Type B pancreatic cell (in vitro differentiated cells): ENCODE measurements around the gene SLFN12L. TPM values are rescaled to one million over a fixed set of nuclear protein-coding genes. Genes with fewer than 3 reads are reported as not detected.
"Not testable (repeated sequence)": the region's sequence is repeated elsewhere in the genome, so short reads cannot be mapped to it uniquely, and the experiment has no call there.

ENCODE experiments used
- DNase-seq: peaks from one replicate; pipeline ENCODE4 v3.0.0; 2021; ENCODE audit warnings: mixed read lengths; ENCODE audit not compliant: unreplicated experiment; ENCODE audit errors: extremely low spot score
- H3K27ac Mint-ChIP-seq: 2 replicates; pipeline ENCODE4 v1.8.0; 2021; ENCODE audit warnings: mild to moderate bottlenecking, mixed read lengths
- H3K27me3 Mint-ChIP-seq: 2 replicates; pipeline ENCODE4 v1.8.0; 2021; ENCODE audit warnings: mixed read lengths
- H3K36me3 Mint-ChIP-seq: 2 replicates; pipeline ENCODE4 v1.8.0; 2021; ENCODE audit warnings: mixed read lengths
- H3K4me1 Mint-ChIP-seq: one replicate; pipeline ENCODE4 v1.8.0; 2021; ENCODE audit warnings: mixed read lengths; ENCODE audit not compliant: unreplicated experiment
- H3K4me3 Mint-ChIP-seq: 2 replicates; pipeline ENCODE4 v1.8.0; 2021; ENCODE audit warnings: mild to moderate bottlenecking, mixed read lengths
- H3K9me3 Mint-ChIP-seq: 2 replicates; pipeline ENCODE4 v1.8.0; 2021; ENCODE audit warnings: mixed read lengths
- total RNA-seq: library from RNA; stranded (reverse); gene quantifications from 2 replicates; pipeline ENCODE4 v1.2.1, GENCODE V29; 2021; ENCODE audit warnings: low replicate concordance
- TF ChIP-seq, protein P1 (sequence below): fragments of 200-600 bp; sonication (generic); conservative IDR thresholded peaks from 2 replicates; pipeline ENCODE4 v1.5.0; 2021; ENCODE audit warnings: antibody characterized with exemption, mild to moderate bottlenecking

SLFN12L gene
- total RNA-seq, 1 donor from 2014 or later, result not detected

DNA sequence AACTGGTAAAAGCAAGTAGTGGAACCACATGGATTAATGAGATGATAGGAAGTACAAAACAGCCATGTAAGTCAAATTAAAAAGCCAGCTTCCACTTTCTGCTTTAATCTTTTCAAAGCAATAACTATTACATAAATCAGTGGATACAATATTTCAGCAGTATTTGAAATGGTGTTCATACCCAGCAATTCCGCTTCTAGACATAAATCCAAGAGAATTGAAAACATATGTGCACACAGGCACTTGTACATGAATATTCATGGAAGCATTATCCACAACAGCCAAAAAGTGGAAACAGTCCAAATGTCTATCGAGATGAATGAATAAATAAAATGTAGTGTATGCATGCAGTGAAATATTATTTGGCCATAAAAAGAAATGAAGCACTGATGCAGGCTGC is 27.4 kb downstream of the SLFN12L start:
- peaks cover 5% of the 10 kb centered on the region for H3K9me3 Mint-ChIP-seq
- H3K4me1 Mint-ChIP-seq, result no peaks in the 10 kb centered on the region
- DNase-seq, result no peak
- no peak overlapping the region for H3K4me3 Mint-ChIP-seq
- no peak overlapping the region for H3K27ac Mint-ChIP-seq
- peaks cover 47% of the 10 kb centered on the region for H3K27me3 Mint-ChIP-seq
- no peaks in the 10 kb centered on the region for H3K36me3 Mint-ChIP-seq
- TF ChIP-seq, protein P1, sequence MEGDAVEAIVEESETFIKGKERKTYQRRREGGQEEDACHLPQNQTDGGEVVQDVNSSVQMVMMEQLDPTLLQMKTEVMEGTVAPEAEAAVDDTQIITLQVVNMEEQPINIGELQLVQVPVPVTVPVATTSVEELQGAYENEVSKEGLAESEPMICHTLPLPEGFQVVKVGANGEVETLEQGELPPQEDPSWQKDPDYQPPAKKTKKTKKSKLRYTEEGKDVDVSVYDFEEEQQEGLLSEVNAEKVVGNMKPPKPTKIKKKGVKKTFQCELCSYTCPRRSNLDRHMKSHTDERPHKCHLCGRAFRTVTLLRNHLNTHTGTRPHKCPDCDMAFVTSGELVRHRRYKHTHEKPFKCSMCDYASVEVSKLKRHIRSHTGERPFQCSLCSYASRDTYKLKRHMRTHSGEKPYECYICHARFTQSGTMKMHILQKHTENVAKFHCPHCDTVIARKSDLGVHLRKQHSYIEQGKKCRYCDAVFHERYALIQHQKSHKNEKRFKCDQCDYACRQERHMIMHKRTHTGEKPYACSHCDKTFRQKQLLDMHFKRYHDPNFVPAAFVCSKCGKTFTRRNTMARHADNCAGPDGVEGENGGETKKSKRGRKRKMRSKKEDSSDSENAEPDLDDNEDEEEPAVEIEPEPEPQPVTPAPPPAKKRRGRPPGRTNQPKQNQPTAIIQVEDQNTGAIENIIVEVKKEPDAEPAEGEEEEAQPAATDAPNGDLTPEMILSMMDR, result no peak

DNA sequence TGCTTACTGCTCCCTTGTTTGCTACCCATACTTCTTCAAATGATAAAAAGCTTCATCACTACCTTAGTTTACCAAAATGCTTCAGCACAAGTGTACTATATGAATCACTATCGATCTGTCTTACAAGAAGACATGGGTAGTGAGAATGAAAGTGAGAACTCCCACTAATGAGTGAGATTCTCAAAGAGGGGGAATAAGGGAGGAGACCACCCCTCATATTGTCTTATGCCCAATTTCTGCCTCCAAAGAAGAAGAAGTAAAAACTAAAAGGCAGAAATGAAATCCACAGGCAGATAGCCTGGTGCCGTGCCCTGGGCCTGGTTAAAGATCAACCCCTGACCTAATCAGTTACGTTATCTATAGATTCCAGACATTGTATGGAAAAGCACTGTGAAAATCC is 29.8 kb downstream of the SLFN12L start:
- H3K36me3 Mint-ChIP-seq, H3K4me1 Mint-ChIP-seq, DNase-seq, H3K9me3 Mint-ChIP-seq, H3K4me3 Mint-ChIP-seq, H3K27ac Mint-ChIP-seq: not testable (repeated sequence)
- peaks cover 45% of the 10 kb centered on the region for H3K27me3 Mint-ChIP-seq

DNA sequence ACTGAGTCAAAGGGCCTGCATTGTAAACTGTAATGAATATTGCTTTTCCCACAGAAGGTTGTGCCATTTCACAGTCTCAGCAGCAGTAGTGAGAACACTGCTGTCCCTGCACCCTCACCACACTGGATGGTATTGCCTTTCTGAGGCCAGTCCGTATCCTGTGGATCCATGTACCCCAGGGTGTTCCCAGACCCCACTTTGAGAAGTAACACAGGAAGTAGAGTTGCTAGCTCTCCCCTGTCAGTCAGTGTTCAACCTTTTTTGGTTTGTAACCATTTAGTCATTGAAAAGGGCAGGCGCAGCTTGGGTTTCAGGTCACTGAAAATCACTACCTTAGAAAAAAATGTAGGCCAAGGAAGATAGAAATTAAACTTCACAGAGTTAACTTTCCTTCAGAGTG is 37.9 kb downstream of the SLFN12L start:
- peaks cover 94% of the 10 kb centered on the region for H3K27me3 Mint-ChIP-seq
- H3K4me1 Mint-ChIP-seq, result no peaks in the 10 kb centered on the region
- H3K9me3 Mint-ChIP-seq, result no peaks in the 10 kb centered on the region
- H3K27ac Mint-ChIP-seq, result no peak overlapping the region
- no peak overlapping the region for H3K4me3 Mint-ChIP-seq
- no peak for DNase-seq
- H3K36me3 Mint-ChIP-seq, result no peaks in the 10 kb centered on the region
- TF ChIP-seq, protein P1, result no peak

DNA sequence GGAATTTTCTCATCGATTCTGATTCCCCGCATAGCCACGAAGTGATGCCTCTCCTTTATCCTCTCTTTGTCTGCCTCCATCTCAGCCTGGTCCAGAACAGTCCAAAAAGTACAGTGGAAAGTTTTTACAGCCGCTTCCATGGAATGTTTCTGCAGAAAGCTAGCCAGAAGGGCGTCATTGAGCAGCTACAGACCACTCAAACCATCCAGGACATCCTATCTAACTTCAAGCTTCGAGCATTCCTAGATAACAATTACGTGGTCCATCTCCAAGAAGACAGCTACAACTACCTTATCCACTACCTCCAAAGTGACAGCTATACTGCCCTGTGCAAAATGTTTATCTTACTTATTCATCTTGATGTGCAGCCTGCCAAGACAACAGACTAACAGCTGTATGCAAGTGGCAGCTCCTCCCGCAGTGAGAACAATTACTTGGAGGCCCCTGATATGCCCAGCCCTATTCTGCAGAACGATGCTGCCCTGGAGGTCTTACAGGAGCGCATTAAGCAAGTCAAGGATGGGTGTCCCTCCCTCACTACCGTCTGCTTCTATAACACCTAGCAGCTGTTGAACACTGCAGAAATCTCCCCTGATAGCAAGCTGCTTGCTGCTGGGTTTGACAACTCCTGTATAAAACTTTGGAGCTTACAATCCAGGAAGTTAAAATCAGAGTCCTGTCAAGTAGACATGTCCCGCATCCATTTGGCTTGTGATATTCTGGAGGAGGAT is 38.9 kb downstream of the SLFN12L start:
- TF ChIP-seq, protein P1, result no peak
- H3K36me3 Mint-ChIP-seq, result no peaks in the 10 kb centered on the region
- no peak overlapping the region for H3K4me3 Mint-ChIP-seq
- peaks cover 92% of the 10 kb centered on the region for H3K27me3 Mint-ChIP-seq
- no peaks in the 10 kb centered on the region for H3K4me1 Mint-ChIP-seq
- no peak overlapping the region for H3K27ac Mint-ChIP-seq
- no peaks in the 10 kb centered on the region for H3K9me3 Mint-ChIP-seq
- DNase-seq, result no peak

- Mint-ChIP-seq H3K4me3 (no peak overlapping the region), H3K9me3 (no peaks in the 10 kb centered on the region), H3K36me3 (no peaks in the 10 kb centered on the region), H3K27me3 (peaks cover 96% of the 10 kb centered on the region), H3K4me1 (no peaks in the 10 kb centered on the region), H3K27ac (no peak overlapping the region)
- DNase-seq, result no peak
- TF ChIP-seq, protein P1, result no peak
Measured at GRCh38 chr17:35496451-35497290, 40.8 kb downstream of the SLFN12L start.

DNA sequence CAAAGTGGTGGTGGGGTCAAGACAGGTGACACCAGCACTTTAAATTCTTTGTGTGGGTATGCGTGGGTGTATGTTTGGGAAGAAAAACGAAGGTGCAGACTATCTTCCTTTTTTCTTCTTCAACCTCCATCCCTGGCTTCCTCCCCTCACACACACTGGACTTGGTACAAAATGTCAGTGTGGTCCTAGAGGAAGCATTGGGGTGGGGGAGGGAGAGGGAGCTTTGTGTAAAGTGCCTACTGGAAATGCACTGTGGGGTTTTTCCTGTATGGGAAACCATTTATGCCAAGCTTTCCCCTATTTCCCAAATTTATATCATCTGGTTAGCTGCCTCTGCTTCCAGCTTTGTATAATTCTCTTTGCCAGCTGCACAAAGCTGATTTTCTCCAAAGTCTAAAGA is 44.4 kb downstream of the SLFN12L start:
- H3K36me3 Mint-ChIP-seq, result no peaks in the 10 kb centered on the region
- H3K9me3 Mint-ChIP-seq, result no peaks in the 10 kb centered on the region
- no peak for DNase-seq
- no peak overlapping the region for H3K4me3 Mint-ChIP-seq
- no peak overlapping the region for H3K27ac Mint-ChIP-seq
- no peaks in the 10 kb centered on the region for H3K4me1 Mint-ChIP-seq
- peaks cover 96% of the 10 kb centered on the region for H3K27me3 Mint-ChIP-seq
- TF ChIP-seq, protein P1, result no peak
